AG09309 (cell line): ENCODE measurements around the gene PTPRG.

Experiments used
- DNase-seq: peaks from one replicate; pipeline ENCODE4 v3.0.0-alpha.2; 2010; ENCODE audit warnings: low read depth
- H3K4me3 ChIP-seq: 2 replicates; pipeline ENCODE4 v1.5.1; 2011; ENCODE audit warnings: mild to moderate bottlenecking, low read depth, low read length, moderate library complexity; ENCODE audit not compliant: control insufficient read depth
- CTCF ChIP-seq: IDR thresholded peaks from 2 replicates; pipeline ENCODE4 v1.5.1; 2011; ENCODE audit warnings: mild to moderate bottlenecking, low read depth, low read length, inconsistent platforms; ENCODE audit not compliant: insufficient read depth, control insufficient read depth; ENCODE audit errors: missing control alignments

Gene PTPRG

GRCh38 chr3:61986473-61986872 lies 425.1 kb downstream of the PTPRG start:
- H3K4me3 ChIP-seq = no peak overlapping the region
- no peak for DNase-seq
- no peak for TF ChIP-seq CTCF

- H3K4me3 ChIP-seq = no peak overlapping the region
- DNase-seq = no peak
- TF ChIP-seq CTCF = no peak
Observed at GRCh38 chr3:61989681-61990080, 428.3 kb downstream of the PTPRG start.

GRCh38 chr3:61990327-61991027 lies 429.1 kb downstream of the PTPRG start:
- no peak for DNase-seq
- no peak for TF ChIP-seq CTCF
- H3K4me3 ChIP-seq = no peak overlapping the region

- no peak for TF ChIP-seq CTCF
- H3K4me3 ChIP-seq = no peak overlapping the region
- no peak for DNase-seq
Observed at GRCh38 chr3:61991706-61992105, 430.3 kb downstream of the PTPRG start.

GRCh38 chr3:61996366-61996765 lies 435.0 kb downstream of the PTPRG start:
- no peak overlapping the region for H3K4me3 ChIP-seq
- no peak for TF ChIP-seq CTCF
- DNase-seq = no peak

GRCh38 chr3:61997101-61997500 lies 435.7 kb downstream of the PTPRG start:
- no peak for DNase-seq
- no peak overlapping the region for H3K4me3 ChIP-seq
- TF ChIP-seq CTCF = no peak

GRCh38 chr3:62003835-62004234 lies 442.5 kb downstream of the PTPRG start:
- no peak for TF ChIP-seq CTCF
- DNase-seq = no peak
- H3K4me3 ChIP-seq = no peak overlapping the region
